HS-5 (cell line): ENCODE results near the gene AHSG.
"Not testable (repeated sequence)": the region's sequence is repeated elsewhere in the genome, so short reads cannot be mapped to it uniquely, and the experiment has no call there.

ENCODE experiments used
- DNase-seq: peaks from one replicate; pipeline ENCODE4 v3.0.0-alpha.2; 2012; ENCODE audit warnings: low read depth

Gene AHSG, protein sequence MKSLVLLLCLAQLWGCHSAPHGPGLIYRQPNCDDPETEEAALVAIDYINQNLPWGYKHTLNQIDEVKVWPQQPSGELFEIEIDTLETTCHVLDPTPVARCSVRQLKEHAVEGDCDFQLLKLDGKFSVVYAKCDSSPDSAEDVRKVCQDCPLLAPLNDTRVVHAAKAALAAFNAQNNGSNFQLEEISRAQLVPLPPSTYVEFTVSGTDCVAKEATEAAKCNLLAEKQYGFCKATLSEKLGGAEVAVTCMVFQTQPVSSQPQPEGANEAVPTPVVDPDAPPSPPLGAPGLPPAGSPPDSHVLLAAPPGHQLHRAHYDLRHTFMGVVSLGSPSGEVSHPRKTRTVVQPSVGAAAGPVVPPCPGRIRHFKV

DNA sequence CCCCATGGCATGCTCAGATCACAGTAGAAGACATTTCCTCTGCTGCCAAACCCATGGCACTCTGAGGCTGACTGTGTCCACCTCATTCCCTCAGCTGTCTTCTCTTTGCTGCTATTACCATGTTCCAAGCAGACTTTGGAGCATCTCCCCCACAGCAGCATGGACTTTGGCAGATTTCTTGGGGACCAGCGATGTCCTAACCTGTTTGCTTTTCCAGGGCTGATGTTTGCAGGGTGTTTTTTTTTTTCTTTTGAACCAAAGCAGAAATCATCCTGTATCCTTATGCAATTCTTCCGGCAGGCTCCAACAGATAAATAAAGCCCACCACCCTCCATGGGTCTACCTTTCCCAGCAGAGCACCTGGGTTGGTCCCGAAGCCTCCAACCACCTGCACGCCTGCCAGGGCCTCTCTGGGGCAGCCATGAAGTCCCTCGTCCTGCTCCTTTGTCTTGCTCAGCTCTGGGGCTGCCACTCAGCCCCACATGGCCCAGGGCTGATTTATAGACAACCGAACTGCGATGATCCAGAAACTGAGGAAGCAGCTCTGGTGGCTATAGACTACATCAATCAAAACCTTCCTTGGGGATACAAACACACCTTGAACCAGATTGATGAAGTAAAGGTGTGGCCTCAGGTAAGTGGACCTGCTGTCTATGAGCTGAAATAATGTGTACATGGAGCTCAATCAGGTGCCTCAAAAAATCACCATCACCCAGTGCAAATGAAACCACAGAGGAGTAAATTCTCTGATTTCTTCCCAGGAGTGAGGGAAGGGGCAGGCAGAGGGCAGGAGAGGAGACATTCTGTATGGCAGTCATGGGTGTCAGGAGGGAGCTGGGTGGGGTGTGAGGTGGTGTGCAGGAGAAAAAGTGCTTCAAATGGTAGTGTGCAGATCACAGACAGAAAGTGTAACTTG lies at the start of gene AHSG:
AHSG (plus strand) TSS at position 340 of the 916 bp plus-strand sequence; CDS start at position 422, 82 bp downstream.
- no peak for DNase-seq

DNA sequence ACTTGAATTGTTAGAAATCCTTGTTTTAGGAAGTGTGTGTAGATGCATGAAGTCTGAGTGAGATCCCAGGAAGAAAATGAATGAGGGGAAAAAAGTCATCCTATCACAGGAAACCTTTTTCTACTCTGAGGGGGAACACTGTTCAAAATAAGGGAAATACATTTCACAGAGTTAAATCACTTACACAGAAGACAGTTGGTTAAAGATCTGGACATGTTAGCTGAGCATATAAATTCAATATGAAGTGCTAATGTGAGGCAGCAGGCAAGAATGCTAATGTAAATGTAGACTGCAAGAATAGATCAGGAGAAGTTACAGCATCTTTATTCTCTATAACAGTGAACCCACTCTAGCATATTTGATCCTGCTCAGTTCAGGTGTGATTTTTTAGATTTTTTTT lies 48.3 kb upstream of the AHSG start:
- DNase-seq = no peak

DNA sequence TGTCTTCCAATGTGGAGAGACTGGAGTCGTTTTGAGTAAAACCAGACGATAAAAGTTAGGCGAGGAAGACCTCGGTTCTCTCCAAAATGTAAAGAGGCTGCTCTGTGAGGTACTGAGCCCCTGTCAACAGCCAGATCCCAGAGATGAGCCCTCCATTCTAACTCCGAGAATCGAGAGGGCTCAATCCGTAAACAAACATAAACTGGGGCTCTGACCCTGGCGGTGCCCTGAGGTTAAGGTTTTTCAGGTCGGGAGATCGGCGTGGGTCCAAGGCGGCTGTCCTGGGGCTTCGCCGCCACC lies 46.1 kb upstream of the AHSG start:
- no peak for DNase-seq

DNA sequence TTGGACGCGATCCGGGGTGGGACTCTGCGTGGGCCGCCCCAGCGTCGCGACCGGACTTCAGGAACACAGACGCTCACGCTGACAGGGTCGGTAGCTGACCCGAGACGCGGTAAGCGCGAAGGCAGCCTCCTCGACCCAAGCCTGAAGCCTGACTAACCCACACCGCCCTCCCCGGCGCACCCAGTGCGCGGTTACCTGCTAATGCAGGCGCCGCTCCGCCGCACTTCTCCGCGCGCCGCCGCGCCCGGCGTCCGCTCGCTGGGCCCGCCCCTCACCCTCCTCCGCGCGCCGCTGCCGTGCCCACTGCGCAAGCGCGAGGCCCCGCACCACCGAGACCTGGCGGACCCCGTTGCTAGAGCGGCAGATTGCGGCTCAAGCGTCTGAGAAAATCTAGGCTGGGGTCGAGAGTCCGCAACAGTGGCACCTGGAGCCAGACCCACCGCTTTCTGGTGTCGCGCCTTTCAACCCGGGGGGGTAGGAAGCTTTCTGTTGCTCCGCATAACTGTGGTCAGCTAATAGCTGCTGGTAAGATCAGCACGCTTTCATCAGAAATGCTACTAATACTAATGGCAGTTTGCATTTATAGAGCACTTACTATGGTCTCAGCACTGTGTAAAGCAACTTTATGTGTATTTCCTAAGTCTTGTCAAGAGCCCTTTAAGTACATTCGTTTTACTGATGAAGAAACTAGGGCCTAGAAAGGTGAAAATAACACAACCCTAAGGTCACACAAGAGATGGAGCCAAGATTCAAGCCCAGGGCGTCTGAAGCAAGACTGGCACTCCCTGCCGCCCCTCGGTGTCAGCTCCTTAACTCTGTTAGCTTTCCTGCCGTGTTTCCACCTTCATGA lies 45.6 kb upstream of the AHSG start, which contains the start of gene TBCCD1:
TBCCD1 (minus strand) TSS at position 268 of the 850 bp plus-strand sequence. CDS start 3,010 bp downstream, outside the sequence.
- peak; percentile 55 for DNase-seq

DNA sequence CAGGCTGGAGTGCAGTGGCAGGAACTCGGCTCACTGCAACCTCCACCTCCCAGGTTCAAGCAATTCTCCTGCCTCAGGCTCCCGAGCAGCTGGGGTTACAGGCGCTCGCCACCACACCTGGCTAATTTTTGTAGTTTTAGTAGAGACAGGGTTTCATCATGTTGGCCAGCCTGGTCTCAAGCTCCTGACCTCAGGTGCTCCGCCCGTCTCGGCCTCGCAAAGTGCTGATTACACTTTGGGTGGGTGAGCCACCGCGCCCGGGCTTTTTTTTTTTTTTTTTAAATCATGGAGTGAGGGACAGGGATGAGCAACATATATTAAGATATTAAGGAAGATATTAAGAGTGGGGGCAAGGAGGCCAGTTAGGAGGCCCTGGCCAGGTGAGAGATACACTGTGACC lies 43.5 kb upstream of the AHSG start:
- not testable (repeated sequence) for DNase-seq

DNA sequence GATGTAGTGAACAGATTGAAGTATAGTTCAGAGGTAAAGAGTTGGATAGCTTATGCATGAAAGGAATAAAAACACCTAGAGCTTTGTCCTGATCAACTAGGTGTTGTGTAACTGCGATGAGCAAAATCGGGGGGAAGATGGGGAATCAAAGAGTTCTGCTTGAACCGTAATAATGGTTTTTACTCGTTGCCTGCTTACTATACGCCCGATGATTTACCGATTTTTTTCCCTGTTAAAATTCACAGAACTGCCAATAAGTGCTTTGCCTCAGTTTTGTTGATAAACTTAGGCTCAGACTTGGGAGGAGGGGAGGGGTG lies 43.1 kb upstream of the AHSG start:
- no peak for DNase-seq

DNA sequence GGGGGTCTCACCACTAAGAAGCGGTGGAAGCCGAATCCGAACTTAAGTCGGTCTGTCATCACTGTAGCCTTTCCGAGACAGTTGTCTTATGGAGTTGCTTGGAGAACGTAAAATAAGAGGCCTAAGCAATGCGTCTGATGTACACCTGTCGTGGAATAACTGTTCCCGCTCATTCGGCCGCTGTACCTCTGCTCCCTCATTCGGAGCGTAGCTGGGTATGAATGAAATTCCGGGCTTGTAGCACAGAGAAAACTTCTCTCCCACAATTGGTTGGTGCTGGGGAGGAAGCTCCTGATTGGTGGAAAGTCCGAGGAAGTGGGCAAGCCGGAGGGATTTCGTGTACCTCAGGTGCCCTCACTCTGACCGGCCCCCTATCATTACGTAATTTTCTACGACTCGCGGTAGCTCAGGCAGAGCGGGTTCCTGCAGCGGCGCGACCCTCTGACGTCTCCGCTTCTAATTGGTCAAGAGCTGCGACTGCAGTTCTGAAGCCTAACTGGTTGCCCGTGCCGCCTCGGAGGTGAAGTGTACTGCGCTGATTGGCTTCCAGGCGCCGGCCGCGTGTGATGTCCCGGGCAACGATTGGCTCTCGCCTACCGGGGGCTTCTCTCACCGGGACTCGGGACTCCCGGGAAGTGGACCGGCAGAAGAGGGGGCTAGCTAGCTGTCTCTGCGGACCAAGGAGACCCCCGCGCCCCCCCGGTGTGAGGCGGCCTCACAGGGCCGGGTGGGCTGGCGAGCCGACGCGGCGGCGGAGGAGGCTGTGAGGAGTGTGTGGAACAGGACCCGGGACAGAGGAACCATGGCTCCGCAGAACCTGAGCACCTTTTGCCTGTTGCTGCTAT lies 42.5 kb upstream of the AHSG start, which contains the start of gene DNAJB11:
DNAJB11 (plus strand) TSS at position 625 of the 845 bp plus-strand sequence; CDS start at position 803, 178 bp downstream.
- peak; percentile 99 for DNase-seq

DNA sequence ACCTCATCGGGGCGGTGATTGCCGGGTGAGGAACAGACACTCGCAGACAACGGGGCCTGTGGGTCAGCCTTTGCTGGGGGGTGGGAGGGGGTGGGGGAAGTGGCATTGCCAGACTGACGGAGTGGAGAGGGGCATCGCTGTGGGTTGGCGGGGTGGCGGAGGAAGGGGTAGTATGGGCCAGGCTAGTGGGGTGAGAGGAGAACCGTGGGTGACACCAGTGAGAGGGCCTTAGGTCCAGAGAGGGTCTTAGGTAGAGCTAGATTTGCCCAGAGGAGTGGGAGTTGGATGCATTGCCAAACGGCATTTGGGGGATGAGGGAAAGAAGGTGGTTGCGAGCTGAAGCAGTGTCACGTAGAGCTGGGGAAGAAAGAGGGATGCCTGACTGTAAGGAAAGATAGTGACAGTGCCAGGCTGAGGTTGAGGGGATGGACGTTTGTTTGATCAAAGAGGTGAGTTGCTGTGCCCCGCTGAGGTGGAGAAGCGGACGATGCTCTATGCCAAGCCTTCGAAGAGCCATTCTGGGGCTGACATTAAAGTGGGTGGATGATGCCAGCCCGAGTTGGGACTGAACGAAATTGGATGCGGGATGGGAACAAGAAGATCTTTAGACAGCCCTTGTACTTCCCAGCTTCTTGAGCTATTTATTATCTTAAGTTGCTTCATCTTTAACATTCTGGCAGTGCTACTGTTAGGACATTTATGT lies 41.8 kb upstream of the AHSG start:
- no peak for DNase-seq

DNA sequence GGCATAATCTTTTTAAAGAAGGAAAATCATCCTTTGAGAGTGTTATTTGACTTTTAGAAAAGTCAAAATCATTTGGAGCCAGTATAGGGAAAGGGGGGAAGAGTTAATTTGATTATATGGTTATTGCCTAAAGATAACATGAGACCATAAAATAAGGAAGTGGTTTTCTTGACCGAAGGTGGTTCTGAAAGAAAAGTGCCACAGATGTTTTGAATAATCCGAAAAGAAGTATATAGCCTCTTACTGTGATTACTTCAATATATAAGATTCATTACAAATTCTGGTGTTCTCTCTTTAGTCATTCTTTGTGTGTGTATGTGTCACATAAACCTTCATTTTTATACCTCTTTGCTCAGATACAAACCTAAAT lies 41.2 kb upstream of the AHSG start:
- no peak for DNase-seq

DNA sequence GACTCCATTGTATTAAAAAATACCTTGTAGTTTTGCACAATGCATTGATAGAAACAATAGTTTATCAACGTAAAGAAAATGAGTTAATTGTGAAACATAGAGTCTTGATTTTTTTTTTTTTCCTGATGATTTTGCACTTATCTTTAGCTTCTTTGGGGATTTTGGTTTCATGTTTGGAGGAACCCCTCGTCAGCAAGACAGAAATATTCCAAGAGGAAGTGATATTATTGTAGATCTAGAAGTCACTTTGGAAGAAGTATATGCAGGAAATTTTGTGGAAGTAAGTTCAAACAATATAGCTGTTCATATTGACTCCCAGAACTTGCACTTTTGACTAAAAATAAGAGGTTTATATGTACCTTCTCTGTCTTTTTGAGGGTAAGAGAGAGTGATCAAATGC lies 35.3 kb upstream of the AHSG start:
- no peak for DNase-seq

DNA sequence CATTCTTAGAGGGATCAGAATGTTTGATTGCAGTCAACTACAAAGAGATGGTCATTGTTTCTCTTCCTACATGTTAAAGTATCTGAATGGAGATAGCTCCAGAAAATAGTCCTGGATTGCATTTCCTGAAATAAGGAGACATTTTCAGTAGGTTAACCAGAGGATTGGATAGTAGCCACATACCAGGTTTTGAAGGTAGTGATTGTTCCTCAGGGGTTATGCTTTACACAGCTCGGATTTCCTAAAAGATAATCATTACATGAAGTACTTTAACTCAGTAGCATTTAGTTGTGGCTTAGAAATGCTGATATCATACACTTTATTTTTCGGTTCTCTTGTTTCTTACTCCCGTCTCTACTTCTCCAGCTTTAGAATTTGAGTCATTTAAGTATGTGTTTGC lies 32.1 kb upstream of the AHSG start:
- DNase-seq = no peak

DNA sequence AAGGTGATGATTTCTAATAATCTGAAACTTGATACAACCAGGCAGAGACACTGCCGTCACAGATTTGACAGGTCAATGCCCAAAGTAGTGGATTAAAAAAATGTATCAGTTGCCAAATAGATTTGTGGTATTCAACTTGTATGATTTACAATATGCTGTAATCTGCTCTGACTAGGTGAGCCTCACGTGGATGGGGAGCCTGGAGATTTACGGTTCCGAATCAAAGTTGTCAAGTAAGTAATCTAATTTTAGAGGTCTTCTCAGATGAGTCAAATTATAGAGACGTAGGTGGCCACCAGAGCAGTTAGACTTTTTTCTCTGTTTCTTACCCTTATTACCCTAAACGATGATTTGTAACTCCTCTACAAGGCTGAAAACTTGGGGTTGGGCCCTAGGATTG lies 30.3 kb upstream of the AHSG start:
- DNase-seq = no peak

DNA sequence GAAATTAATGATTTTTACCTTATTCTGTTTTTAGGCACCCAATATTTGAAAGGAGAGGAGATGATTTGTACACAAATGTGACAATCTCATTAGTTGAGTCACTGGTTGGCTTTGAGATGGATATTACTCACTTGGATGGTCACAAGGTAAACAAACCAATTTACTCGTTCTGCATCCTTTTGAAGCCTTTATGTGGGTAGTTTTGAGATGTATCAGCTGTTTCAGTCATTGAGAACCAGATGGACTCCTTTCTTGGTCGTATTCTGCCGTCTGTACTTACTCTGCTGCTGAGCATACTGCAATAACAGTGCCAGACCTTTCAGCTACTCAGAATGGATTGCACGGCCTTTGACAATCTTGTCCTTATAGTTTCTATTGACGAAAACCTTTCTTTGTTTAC lies 29.0 kb upstream of the AHSG start:
- DNase-seq = no peak

DNA sequence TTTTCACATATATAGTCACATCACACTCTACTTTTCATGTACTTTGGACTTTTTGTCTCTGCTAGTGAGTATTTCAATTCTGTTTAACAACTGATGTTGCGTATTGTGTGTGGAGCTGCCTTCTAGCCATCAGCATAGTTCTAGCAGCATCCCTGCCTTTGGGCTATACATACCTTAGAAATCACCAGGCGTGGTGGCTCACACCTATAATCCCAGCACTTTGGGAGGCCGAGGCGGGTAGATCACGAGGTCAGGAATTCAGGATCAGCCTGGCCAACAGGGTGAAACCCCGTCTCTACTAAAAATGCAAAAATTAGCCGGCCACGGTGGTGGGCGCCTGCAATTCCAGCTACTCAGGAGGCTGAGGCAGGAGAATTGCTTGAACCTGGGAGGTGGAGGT lies 26.6 kb upstream of the AHSG start:
- not testable (repeated sequence) for DNase-seq

DNA sequence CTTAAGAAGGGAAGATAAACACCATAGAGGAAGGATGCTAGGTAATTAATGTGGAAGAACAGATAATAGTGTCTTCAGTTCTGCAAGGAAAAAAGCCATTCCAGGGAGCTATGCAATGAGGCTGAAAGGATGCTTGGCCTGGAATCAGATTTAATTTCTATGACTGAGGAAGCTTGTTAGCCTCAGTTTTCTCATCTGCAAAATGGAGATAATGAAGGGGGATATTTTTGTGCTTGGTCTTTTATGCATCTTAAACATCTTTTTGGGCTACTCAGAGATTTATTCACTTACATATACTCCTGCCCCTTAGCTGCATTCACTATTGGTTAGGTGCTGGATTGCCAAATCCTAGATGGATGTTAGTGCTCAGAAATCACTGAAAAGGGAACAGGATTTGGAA lies 25.7 kb upstream of the AHSG start:
- DNase-seq = no peak

DNA sequence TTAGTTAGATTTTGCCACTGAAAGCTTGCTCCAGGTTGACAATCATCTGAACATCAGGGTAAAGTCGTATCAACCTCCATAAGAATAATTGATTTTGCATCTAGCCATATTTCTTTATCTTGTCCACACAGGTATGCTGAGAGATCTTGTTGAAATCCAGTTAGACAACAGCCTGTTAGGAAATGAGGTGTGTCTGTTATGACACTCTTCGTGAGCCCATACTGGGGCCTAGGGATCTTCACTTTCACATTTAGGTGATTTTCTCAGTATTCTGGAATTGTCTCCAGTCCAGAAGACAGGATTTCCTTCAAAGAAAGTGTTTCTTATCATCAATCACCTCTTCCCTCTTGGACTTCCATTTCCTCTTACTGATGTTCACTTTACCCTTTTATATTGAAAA lies 24.2 kb upstream of the AHSG start:
- DNase-seq = no peak

DNA sequence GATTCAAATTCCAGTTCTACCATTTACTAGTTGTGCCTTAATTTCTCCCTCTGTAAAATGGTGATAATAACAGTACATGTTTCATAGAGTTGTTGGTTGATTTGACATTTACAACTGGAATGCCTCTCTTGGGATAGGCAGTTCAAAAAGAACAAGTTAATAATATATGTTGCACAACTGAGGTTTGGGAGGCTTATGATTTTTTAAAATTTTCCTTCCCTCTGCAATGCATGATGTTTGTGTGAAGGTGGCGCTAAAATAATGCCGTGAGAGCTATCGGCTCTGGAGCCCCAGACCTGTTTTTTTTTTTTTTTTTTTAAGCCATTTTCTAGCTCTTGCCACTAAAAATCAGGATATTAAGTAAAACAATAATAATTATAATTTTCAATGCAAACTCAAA lies 23.7 kb upstream of the AHSG start:
- DNase-seq = no peak

DNA sequence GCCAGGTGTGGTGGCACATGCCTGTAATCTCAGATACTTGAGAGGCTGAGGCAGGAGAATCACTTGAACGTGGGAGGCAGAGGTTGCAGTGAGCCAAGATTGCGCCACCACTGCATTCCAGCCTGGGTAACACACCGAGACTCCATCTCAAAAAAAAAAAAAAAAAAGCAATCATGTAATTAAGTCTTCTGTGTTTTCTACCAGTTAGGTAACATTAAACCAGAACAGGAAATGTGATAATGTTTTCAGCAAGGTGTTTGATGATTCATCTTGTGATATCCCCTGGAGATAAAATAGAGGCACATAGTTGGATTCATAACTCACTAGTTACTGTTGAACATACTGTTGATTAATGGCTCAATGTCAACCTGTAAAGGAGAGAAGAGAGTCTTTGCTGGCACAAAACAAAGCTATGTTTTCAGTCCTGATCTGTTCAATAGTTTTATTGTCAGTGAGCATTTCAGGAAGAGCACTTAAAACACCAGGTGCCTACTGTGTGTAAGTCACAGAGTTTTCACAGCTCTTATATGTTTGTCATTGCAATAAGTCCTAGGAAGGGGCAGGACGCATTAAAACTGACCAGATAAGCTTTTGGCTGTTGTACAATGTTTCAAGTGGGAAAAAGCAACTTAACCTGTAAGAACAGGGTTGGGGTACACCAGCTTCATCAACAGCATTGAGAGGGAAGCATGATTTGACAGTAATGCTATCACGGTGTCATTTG lies 22.8 kb upstream of the AHSG start:
- DNase-seq = no peak

DNA sequence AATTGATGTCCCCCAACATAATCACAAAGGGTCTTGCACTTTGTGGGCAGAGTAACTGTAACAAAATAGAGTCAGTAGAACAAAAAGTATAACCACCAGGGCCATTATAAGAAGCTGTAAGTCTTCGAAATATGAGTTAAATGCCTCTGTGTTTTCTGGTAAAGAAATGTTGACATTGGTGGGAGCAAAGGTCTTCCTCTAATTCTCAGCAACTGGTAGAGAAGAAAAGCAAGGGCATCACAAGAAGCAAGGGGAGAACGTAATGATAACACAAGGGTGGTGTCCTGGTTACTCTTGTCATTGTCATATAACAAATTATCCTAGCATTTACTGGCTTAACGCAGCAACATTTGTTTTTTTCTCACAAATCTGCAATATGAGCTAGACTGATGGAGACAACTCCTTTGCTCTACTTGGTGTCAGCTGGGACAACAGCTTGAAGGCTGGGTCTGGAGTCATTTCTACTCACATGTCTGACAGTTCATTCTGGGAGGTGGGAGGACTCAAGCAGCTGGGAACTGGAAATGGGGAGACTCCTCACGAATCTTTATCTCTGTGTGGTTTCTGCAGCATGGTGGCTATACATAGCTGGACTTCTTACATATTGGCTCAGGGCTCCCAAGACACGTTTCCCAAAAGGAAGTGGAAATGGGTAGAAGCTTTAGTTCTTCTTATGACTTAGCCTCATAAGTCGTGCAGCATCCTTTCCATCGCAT lies 22.1 kb upstream of the AHSG start:
- DNase-seq = no peak

DNA sequence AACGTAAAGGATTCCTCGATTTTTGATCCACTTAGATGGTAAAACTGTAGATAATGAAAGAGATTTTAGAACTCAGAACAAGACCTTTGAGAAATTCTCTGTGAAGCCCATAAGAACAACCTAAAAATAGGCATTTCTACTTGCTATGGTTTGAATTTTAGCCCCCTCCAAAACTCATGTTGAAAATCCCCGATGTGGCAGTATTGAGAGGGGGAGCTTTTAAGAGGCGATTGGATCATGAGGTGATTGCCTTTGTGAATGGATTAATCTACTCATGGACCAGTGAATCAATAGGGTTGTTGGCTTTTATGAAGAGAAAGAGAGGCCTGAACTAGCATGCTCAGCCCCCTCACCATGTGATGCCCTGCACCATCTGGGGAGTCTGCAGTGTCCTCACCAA lies 20.2 kb upstream of the AHSG start:
- DNase-seq = no peak
